ENCODE results near the gene KRTCAP2. TPM values are rescaled to one million over a fixed set of nuclear protein-coding genes. Genes with fewer than 3 reads are reported as not detected.

Gene KRTCAP2
- total and polyA plus RNA-seq, 4 donors, result 49.8 to 224 (median 99.8) TPM

GRCh38 chr1:155188268-155188667 is 15.2 kb upstream of the KRTCAP2 start:
- no peaks in the 10 kb centered on the region for H3K9me3 ChIP-seq (ENCODE audit: control insufficient read depth in 4 of 4, low read length in 3 of 4)
- no peak overlapping the region for H3K9ac ChIP-seq (ENCODE audit: low read depth in 1 of 2, low read length in 2 of 2)
- no peak for DNase-seq (ENCODE audit: low spot score)
- H3K4me1 ChIP-seq (ENCODE audit: control insufficient read depth in 4 of 4, insufficient read depth in 4 of 4, low read length in 3 of 4), result peaks cover 3 to 9% (median 4%) of the 10 kb centered on the region in 4 donors
- H3K36me3 ChIP-seq (ENCODE audit: control insufficient read depth in 4 of 4, insufficient read depth in 3 of 4, low read depth in 1 of 4, low read length in 3 of 4), result no peaks in the 10 kb centered on the region
- H3K27me3 ChIP-seq (ENCODE audit: control insufficient read depth in 4 of 4, insufficient read depth in 4 of 4, low read length in 3 of 4), result no peaks in the 10 kb centered on the region
- H3K4me3 ChIP-seq (ENCODE audit: low read depth in 1 of 3, low read length in 3 of 3), result no peak overlapping the region
- WGBS, result 94% methylated on average over 14 of the region's 14 CpGs
- TF ChIP-seq, protein P1, sequence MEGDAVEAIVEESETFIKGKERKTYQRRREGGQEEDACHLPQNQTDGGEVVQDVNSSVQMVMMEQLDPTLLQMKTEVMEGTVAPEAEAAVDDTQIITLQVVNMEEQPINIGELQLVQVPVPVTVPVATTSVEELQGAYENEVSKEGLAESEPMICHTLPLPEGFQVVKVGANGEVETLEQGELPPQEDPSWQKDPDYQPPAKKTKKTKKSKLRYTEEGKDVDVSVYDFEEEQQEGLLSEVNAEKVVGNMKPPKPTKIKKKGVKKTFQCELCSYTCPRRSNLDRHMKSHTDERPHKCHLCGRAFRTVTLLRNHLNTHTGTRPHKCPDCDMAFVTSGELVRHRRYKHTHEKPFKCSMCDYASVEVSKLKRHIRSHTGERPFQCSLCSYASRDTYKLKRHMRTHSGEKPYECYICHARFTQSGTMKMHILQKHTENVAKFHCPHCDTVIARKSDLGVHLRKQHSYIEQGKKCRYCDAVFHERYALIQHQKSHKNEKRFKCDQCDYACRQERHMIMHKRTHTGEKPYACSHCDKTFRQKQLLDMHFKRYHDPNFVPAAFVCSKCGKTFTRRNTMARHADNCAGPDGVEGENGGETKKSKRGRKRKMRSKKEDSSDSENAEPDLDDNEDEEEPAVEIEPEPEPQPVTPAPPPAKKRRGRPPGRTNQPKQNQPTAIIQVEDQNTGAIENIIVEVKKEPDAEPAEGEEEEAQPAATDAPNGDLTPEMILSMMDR (IDR thresholded peaks at IDR 0.05; ENCODE audit: low read depth, low read length, missing input control), result no peak
- TF ChIP-seq, protein P2, sequence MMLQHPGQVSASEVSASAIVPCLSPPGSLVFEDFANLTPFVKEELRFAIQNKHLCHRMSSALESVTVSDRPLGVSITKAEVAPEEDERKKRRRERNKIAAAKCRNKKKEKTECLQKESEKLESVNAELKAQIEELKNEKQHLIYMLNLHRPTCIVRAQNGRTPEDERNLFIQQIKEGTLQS (IDR thresholded peaks at IDR 0.05), result no peak
- TF ChIP-seq TAF1 (conservative IDR thresholded peaks at IDR 0.05) (no peak), MAX (IDR thresholded peaks at IDR 0.05) (no peak), NR2F2 (IDR thresholded peaks at IDR 0.05) (no peak), GABPA (IDR thresholded peaks at IDR 0.05 in 1 of 2, conservative IDR thresholded peaks at IDR 0.05 in 1 of 2) (no peak), HNF4A (conservative IDR thresholded peaks at IDR 0.05) (no peak), YY1 (IDR thresholded peaks at IDR 0.05) (no peak), REST (IDR thresholded peaks at IDR 0.05) (no peak), RXRA (IDR thresholded peaks at IDR 0.05) (no peak), JUND (IDR thresholded peaks at IDR 0.05) (no peak)
- no peak overlapping the region for H3K27ac ChIP-seq (ENCODE audit: low read depth in 1 of 2, low read length in 2 of 2)

DNA sequence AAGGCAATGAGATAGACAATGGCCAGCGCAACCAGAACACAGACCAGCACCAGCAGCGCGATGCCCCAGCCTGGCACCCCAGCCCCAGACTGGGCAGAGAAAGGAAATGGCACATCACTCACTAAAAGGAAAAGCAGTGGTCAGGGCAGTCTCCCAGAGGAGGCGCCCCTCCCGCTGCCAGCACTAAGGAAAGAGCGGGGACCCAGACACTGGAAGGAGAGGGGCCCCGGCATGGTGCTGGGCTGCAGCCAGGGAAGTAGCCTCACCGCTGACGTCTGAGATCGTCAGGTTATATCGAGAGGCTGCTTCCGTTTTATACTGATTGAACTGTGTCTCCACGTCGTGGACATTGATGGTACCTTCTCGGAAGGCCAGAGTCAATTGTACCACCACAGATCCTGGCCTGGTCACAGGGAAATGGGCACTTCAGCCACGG is 14.4 kb upstream of the KRTCAP2 start:
- no peak overlapping the region for H3K27ac ChIP-seq (ENCODE audit: low read depth in 1 of 2, low read length in 2 of 2)
- DNase-seq (ENCODE audit: low spot score), result no peak
- peaks cover 0 to 4% (median 0%) of the 10 kb centered on the region in 4 donors for H3K4me1 ChIP-seq (ENCODE audit: control insufficient read depth in 4 of 4, insufficient read depth in 4 of 4, low read length in 3 of 4)
- no peaks in the 10 kb centered on the region for H3K9me3 ChIP-seq (ENCODE audit: control insufficient read depth in 4 of 4, low read length in 3 of 4)
- WGBS, result 83% methylated on average over 16 of the region's 16 CpGs
- no peak overlapping the region for H3K9ac ChIP-seq (ENCODE audit: low read depth in 1 of 2, low read length in 2 of 2)
- H3K27me3 ChIP-seq (ENCODE audit: control insufficient read depth in 4 of 4, insufficient read depth in 4 of 4, low read length in 3 of 4), result no peaks in the 10 kb centered on the region
- H3K4me3 ChIP-seq (ENCODE audit: low read depth in 1 of 3, low read length in 3 of 3), result no peak overlapping the region
- no peaks in the 10 kb centered on the region for H3K36me3 ChIP-seq (ENCODE audit: control insufficient read depth in 4 of 4, insufficient read depth in 3 of 4, low read depth in 1 of 4, low read length in 3 of 4)
- TF ChIP-seq RXRA (IDR thresholded peaks at IDR 0.05) (no peak), REST (IDR thresholded peaks at IDR 0.05) (no peak), JUND (IDR thresholded peaks at IDR 0.05) (no peak), GABPA (IDR thresholded peaks at IDR 0.05 in 1 of 2, conservative IDR thresholded peaks at IDR 0.05 in 1 of 2) (no peak), HNF4G (IDR thresholded peaks at IDR 0.05) (no peak), NR2F2 (IDR thresholded peaks at IDR 0.05) (no peak), SP1 (IDR thresholded peaks at IDR 0.05) (no peak), MAX (IDR thresholded peaks at IDR 0.05) (no peak), HNF4A (conservative IDR thresholded peaks at IDR 0.05) (no peak), FOXA1 (IDR thresholded peaks at IDR 0.05) (no peak), YY1 (IDR thresholded peaks at IDR 0.05) (no peak), TAF1 (conservative IDR thresholded peaks at IDR 0.05) (no peak), FOXA2 (IDR thresholded peaks at IDR 0.05) (no peak)
- TF ChIP-seq, protein P1 (IDR thresholded peaks at IDR 0.05; ENCODE audit: low read depth, low read length, missing input control), result no peak
- TF ChIP-seq, protein P2 (IDR thresholded peaks at IDR 0.05), result no peak
- TF ChIP-seq, protein P3, sequence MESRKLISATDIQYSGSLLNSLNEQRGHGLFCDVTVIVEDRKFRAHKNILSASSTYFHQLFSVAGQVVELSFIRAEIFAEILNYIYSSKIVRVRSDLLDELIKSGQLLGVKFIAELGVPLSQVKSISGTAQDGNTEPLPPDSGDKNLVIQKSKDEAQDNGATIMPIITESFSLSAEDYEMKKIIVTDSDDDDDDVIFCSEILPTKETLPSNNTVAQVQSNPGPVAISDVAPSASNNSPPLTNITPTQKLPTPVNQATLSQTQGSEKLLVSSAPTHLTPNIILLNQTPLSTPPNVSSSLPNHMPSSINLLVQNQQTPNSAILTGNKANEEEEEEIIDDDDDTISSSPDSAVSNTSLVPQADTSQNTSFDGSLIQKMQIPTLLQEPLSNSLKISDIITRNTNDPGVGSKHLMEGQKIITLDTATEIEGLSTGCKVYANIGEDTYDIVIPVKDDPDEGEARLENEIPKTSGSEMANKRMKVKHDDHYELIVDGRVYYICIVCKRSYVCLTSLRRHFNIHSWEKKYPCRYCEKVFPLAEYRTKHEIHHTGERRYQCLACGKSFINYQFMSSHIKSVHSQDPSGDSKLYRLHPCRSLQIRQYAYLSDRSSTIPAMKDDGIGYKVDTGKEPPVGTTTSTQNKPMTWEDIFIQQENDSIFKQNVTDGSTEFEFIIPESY (IDR thresholded peaks at IDR 0.05), result no peak
